Suprapubic skin (tissue), 4 donors: ENCODE measurements around the gene CABLES2. TPM values are rescaled to one million over a fixed set of nuclear protein-coding genes. Genes with fewer than 3 reads are reported as not detected.

Experiments used
- DNase-seq, 2 donors: peaks; one replicate each; pipeline ENCODE4 v3.0.0-alpha.2; 2019; ENCODE audit warnings: low spot score in 2 of 2
- H3K27ac ChIP-seq: fragments of 200-600 bp; sonication (generic); one replicate; pipeline ENCODE4 v1.5.1; 2019
- H3K27me3 ChIP-seq: fragments of 200-600 bp; sonication (generic); one replicate; pipeline ENCODE4 v1.5.1; 2019
- H3K36me3 ChIP-seq: fragments of 200-600 bp; sonication (generic); one replicate; pipeline ENCODE4 v1.5.1; 2019
- H3K4me1 ChIP-seq: fragments of 200-600 bp; sonication (generic); one replicate; pipeline ENCODE4 v1.5.1; 2019
- H3K4me3 ChIP-seq: fragments of 200-600 bp; sonication (generic); one replicate; pipeline ENCODE4 v1.5.1; 2019; ENCODE audit warnings: mild to moderate bottlenecking
- H3K9me3 ChIP-seq: fragments of 200-600 bp; sonication (generic); one replicate; pipeline ENCODE4 v1.5.1; 2019
- EP300 ChIP-seq: sonication (generic); formaldehyde crosslinking; IDR thresholded peaks from one replicate; pipeline ENCODE4 v1.6.1; 2017; ENCODE audit warnings: antibody characterized with exemption
- POLR2A ChIP-seq, 2 donors: fragments of 450-650 bp; IDR thresholded peaks; one replicate each; pipeline ENCODE4 v1.6.1; 2017; ENCODE audit warnings: antibody characterized with exemption in 2 of 2, mild to moderate bottlenecking in 2 of 2, moderate library complexity in 2 of 2
- POLR2AphosphoS5 ChIP-seq, 3 donors: sonication (generic); formaldehyde crosslinking; IDR thresholded peaks; one replicate each; pipeline ENCODE4 v1.6.1; 2017; ENCODE audit warnings: antibody characterized with exemption in 3 of 3
- WGBS: methylation state at CpG from one replicate; pipeline ENCODE4 v1.1.5; 2018; 5-methylcytosine and 5-hydroxymethylcytosine counted together
- total RNA-seq, 4 donors: library from RNA; depleted of rRNA; stranded (reverse); fragments of >200 nt; gene quantifications; one replicate each; pipeline ENCODE4 v1.1.0, GENCODE V29; 2016
- TF ChIP-seq, protein P1 (sequence below), 2 donors: fragments of 200-600 bp in 1 of 2; fragments of 450-650 bp in 1 of 2; sonication (generic) in 1 of 2; IDR thresholded peaks; one replicate each; pipeline ENCODE4 v1.5.1; 2016 to 2019; ENCODE audit warnings: antibody characterized with exemption in 2 of 2, mild to moderate bottlenecking in 1 of 2, moderate library complexity in 1 of 2

CABLES2 gene
- total RNA-seq, 4 donors from 2014 or later, result 3.8 to 7.2 (median 4.5) TPM

DNA sequence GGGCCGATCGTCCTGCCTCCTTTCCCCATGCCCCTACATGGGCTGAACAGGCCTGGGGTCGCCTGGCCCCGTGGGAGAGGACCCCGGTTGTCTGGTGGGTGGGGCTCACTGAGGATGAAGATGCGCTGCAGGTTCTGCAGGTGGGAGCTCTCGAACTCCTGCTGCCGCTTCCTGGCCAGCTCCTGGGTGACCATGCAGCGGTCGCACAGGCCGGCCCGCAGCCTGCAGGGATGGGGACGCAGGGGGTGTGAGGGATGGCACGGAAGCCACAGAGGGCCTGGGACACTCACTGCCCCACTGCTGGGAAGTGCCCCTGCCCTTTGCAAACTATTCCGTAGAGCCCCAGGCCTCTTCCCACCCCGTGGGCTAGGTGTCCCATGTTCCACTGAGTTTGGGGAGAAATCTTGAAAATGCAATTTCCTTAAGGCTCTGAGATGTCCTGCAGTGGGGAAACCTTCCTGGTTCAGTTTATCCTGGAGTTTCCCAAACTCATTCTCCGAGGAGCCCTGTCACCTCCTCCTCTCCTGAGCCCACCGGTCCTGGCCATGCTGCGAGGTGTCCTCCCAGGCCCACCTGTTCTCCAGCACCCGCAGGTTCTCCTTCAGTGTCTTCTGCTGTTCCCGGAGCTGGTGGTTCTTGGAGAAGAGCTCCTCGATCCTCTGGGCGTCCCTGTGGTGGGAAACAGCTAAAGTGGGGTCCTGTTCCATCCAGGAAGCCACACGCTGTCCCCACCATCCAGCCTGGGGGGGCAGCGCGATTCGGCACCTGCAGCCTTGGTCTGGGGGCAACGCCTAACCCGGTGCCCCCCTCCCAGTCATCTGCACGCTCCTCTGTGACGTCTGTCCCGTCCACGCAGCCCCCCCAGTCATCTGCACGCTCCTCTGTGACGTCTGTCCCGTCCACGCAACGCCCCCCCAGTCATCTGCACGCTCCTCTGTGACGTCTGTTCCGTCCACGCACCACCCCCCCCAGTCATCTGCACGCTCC is 9.9 kb upstream of the CABLES2 start:
- Histone ChIP-seq H3K27ac (no peak overlapping the region), H3K9me3 (no peaks in the 10 kb centered on the region), H3K4me3 (no peak overlapping the region), H3K4me1 (no peaks in the 10 kb centered on the region), H3K27me3 (peaks cover 21% of the 10 kb centered on the region), H3K36me3 (no peaks in the 10 kb centered on the region)
- no peak for TF ChIP-seq EP300
- TF ChIP-seq POLR2AphosphoS5 (IDR thresholded peaks at IDR 0.05), result no peak
- TF ChIP-seq, protein P1, sequence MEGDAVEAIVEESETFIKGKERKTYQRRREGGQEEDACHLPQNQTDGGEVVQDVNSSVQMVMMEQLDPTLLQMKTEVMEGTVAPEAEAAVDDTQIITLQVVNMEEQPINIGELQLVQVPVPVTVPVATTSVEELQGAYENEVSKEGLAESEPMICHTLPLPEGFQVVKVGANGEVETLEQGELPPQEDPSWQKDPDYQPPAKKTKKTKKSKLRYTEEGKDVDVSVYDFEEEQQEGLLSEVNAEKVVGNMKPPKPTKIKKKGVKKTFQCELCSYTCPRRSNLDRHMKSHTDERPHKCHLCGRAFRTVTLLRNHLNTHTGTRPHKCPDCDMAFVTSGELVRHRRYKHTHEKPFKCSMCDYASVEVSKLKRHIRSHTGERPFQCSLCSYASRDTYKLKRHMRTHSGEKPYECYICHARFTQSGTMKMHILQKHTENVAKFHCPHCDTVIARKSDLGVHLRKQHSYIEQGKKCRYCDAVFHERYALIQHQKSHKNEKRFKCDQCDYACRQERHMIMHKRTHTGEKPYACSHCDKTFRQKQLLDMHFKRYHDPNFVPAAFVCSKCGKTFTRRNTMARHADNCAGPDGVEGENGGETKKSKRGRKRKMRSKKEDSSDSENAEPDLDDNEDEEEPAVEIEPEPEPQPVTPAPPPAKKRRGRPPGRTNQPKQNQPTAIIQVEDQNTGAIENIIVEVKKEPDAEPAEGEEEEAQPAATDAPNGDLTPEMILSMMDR (IDR thresholded peaks at IDR 0.05), result no peak
- no peak for TF ChIP-seq POLR2A (IDR thresholded peaks at IDR 0.05)
- no peak for DNase-seq
- WGBS, result 80% methylated on average over 33 of the region's 43 CpGs

DNA sequence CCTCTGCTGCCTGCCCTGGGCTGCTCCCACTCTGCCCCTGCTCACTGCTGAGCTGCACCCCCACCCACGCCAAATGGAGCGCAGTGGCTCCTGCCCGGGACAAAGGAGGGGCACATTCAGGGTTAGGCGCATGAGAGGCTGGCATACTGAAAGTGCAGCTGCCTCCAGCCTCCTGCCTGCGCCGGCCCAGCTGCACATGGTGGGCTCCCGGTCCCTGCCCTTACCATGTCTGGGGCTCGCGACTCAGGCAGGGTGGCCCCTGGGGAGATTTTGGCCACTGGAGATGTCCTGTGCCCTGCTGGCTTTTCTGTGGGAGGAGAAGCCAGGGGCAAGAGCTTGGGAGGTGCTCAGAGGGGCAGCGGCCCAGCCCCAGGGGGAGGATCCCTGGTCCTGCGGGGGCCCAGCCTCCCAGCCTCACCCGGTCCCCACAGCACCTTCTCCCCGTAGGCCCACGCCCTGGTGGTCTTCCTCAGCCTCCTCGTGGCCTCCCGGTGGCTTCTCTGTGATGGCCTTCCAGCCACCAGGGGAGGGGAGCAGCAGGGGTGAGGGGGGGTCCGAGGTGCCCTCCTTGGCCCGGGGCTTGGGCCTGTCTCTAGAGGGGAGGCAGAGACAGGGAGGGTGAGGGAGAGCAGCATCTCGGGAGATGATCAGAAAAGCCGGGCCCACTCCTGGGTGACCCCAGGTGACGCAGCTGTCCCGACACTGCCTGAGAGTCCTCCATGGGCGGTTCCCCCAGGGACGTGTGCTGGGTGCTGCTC is 8.4 kb upstream of the CABLES2 start:
- Histone ChIP-seq H3K9me3 (no peaks in the 10 kb centered on the region), H3K27me3 (peaks cover 21% of the 10 kb centered on the region), H3K27ac (no peak overlapping the region), H3K4me3 (no peak overlapping the region), H3K36me3 (no peaks in the 10 kb centered on the region), H3K4me1 (no peaks in the 10 kb centered on the region)
- 63% methylated on average over 8 of the region's 24 CpGs for WGBS
- TF ChIP-seq POLR2AphosphoS5 (IDR thresholded peaks at IDR 0.05) (no peak), POLR2A (IDR thresholded peaks at IDR 0.05) (no peak), EP300 (no peak)
- TF ChIP-seq, protein P1 (IDR thresholded peaks at IDR 0.05), result no peak
- no peak for DNase-seq

DNA sequence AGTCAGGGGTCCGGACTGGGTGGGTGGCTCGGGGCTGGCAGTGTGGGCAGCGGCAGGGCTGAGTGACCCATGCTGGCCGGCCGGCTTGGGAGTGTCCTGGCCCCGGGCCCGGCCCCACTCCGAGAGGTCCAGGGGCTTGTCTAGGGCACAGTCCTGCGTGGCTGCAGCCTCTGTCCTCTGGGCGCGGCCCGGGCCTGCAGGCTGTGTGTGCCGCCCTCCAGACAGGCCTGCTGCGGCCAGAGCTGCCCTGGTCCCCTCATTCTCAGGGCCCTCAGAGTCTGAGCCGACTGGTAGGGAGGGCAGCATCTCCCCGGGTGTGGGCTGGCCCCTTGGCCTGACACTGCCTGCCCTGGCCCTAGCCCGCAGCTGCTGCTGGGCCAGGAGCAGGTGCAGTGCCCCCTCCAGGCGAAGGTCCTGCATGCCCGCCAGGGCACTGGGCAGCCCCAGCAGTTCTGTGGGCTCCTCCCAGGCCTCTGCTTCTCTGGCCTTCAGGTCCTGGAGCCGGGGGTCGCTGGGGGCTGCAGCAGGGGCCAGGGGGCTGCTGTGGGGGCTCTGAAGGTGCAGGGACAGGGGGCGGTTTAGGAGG is 6.9 kb upstream of the CABLES2 start:
- H3K27me3 ChIP-seq, result peaks cover 16% of the 10 kb centered on the region
- H3K4me1 ChIP-seq, result peaks cover 11% of the 10 kb centered on the region
- no peak for DNase-seq
- H3K4me3 ChIP-seq, result no peak overlapping the region
- TF ChIP-seq EP300 (no peak), POLR2AphosphoS5 (IDR thresholded peaks at IDR 0.05) (no peak), POLR2A (IDR thresholded peaks at IDR 0.05) (no peak)
- TF ChIP-seq, protein P1 (IDR thresholded peaks at IDR 0.05), result no peak
- no peaks in the 10 kb centered on the region for H3K9me3 ChIP-seq
- no peak overlapping the region for H3K27ac ChIP-seq
- H3K36me3 ChIP-seq, result no peaks in the 10 kb centered on the region
- 84% methylated on average over 5 of the region's 22 CpGs for WGBS

DNA sequence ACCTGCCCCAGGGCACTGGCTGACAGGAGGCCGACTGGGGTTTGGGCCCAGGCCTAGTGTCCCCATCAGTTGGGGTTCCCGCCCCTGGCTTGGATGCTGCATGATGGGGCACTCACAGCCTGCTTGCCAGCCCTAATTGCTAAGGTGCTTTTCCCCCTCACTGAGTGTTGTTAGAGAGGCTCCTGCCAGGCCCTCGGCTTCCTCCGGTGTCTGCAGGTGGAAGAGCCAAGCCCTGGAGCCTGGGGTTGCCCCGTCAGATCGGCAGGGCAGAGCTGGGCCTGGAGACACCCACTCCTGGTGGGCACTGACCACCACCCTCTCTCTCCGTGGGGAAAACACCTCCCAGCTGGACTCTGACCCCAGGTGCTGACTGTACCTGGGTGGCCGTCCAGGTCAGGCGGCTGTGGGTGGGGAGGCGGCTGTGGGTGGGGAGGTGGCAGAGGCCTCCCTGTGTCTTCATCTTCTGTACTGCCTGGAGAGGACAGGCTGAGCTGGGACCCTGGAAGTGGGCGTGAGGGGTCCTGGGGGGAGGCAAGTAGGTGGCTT is 6.0 kb upstream of the CABLES2 start:
- WGBS, result 84% methylated on average over 11 of the region's 11 CpGs
- TF ChIP-seq EP300 (no peak), POLR2AphosphoS5 (IDR thresholded peaks at IDR 0.05) (no peak), POLR2A (IDR thresholded peaks at IDR 0.05) (no peak)
- TF ChIP-seq, protein P1 (IDR thresholded peaks at IDR 0.05), result no peak
- DNase-seq, result no peak
- Histone ChIP-seq H3K4me3 (no peak overlapping the region), H3K36me3 (no peaks in the 10 kb centered on the region), H3K9me3 (no peaks in the 10 kb centered on the region), H3K27ac (no peak overlapping the region), H3K27me3 (peaks cover 13% of the 10 kb centered on the region), H3K4me1 (peaks cover 11% of the 10 kb centered on the region)
